IMR-90 (cell line): ENCODE measurements around the gene CKAP2.

Experiments
- BHLHE40 ChIP-seq: fragments of 150-350 bp; IDR thresholded peaks from 2 replicates; pipeline ENCODE4 v1.6.1; 2016; ENCODE audit warnings: mild to moderate bottlenecking, low read depth, low read length
- CEBPB ChIP-seq: IDR thresholded peaks from 2 replicates; pipeline ENCODE4 v1.6.1; 2012; ENCODE audit warnings: low read depth, low read length, improper control_type of control experiment
- CHD1 ChIP-seq: IDR thresholded peaks from 2 replicates; pipeline ENCODE4 v1.6.1; 2012; ENCODE audit warnings: low read depth, low read length, improper control_type of control experiment
- CTCF ChIP-seq: conservative IDR thresholded peaks from 2 replicates; pipeline ENCODE4 v1.5.1; 2012; ENCODE audit warnings: mild to moderate bottlenecking, low read depth, low read length, improper control_type of control experiment
- ELK1 ChIP-seq: fragments of 150-350 bp; IDR thresholded peaks from 2 replicates; pipeline ENCODE4 v1.6.1; 2016; ENCODE audit warnings: low read depth, mild to moderate bottlenecking, low read length, moderate library complexity, borderline replicate concordance
- FOS ChIP-seq: fragments of 150-350 bp; IDR thresholded peaks from 2 replicates; pipeline ENCODE4 v1.6.1; 2016; ENCODE audit warnings: low read depth, low read length
- MAFK ChIP-seq: IDR thresholded peaks from 2 replicates; pipeline ENCODE4 v1.6.1; 2012; ENCODE audit warnings: low read depth, low read length, improper control_type of control experiment
- MXI1 ChIP-seq: IDR thresholded peaks from 2 replicates; pipeline ENCODE4 v1.6.1; 2012; ENCODE audit warnings: low read depth, mild to moderate bottlenecking, low read length, moderate library complexity, borderline replicate concordance
- NFE2L2 ChIP-seq: fragments of 150-350 bp; IDR thresholded peaks from 2 replicates; pipeline ENCODE4 v1.6.1; 2016; ENCODE audit warnings: low read depth, mild to moderate bottlenecking, low read length
- POLR2A ChIP-seq: IDR thresholded peaks from 2 replicates; pipeline ENCODE4 v1.6.1; 2012; ENCODE audit warnings: mild to moderate bottlenecking, low read depth, low read length
- RAD21 ChIP-seq: IDR thresholded peaks from 2 replicates; pipeline ENCODE4 v1.6.1; 2012; ENCODE audit warnings: low read length, improper control_type of control experiment
- RFX5 ChIP-seq: IDR thresholded peaks from 2 replicates; pipeline ENCODE4 v1.8.0; 2012; ENCODE audit warnings: low read depth, mild to moderate bottlenecking, low read length, moderate library complexity
- SMC3 ChIP-seq: fragments of 150-350 bp; IDR thresholded peaks from 2 replicates; pipeline ENCODE4 v1.6.1; 2016; ENCODE audit warnings: low read depth, mild to moderate bottlenecking, antibody characterized with exemption, low read length, moderate library complexity
- USF2 ChIP-seq: fragments of 150-350 bp; IDR thresholded peaks from 2 replicates; pipeline ENCODE4 v1.6.1; 2017; ENCODE audit warnings: mild to moderate bottlenecking, antibody characterized with exemption, low read length, low read depth

- TF ChIP-seq POLR2A, result no peak
- no peak for TF ChIP-seq CTCF
- TF ChIP-seq MXI1, result no peak
- TF ChIP-seq ELK1, result no peak
- no peak for TF ChIP-seq RAD21
- no peak for TF ChIP-seq MAFK
- TF ChIP-seq USF2, result no peak
- no peak for TF ChIP-seq SMC3
- no peak for TF ChIP-seq BHLHE40
- no peak for TF ChIP-seq RFX5
- TF ChIP-seq CEBPB, result no peak
- TF ChIP-seq FOS, result no peak
- TF ChIP-seq NFE2L2, result no peak
- no peak for TF ChIP-seq CHD1
These were observed 36.2 kb upstream of the CKAP2 start for GRCh38 chr13:52419080-52419479.
